HEK293 (cell line): ENCODE measurements around the gene PITRM1.

Experiments
- CTCF ChIP-seq: fragments of 450-650 bp; formaldehyde crosslinking; IDR thresholded peaks from 2 replicates; pipeline ENCODE4 v1.5.1; 2016; ENCODE audit warnings: missing biosample characterization, missing genetic modification characterization
- ZBTB7A ChIP-seq: fragments of 450-650 bp; formaldehyde crosslinking; IDR thresholded peaks from 2 replicates; pipeline ENCODE4 v1.5.1; 2016; ENCODE audit warnings: low read depth, missing biosample characterization, missing genetic modification characterization
- ZNF26 ChIP-seq: fragments of 450-650 bp; formaldehyde crosslinking; IDR thresholded peaks from 2 replicates; pipeline ENCODE4 v1.5.1; 2016; ENCODE audit warnings: missing biosample characterization, missing genetic modification characterization
- ZNF639 ChIP-seq: fragments of 450-650 bp; formaldehyde crosslinking; IDR thresholded peaks from 2 replicates; pipeline ENCODE4 v1.5.1; 2016; ENCODE audit warnings: missing biosample characterization, missing genetic modification characterization

GRCh38 chr10:3203972-3204371 is 31.4 kb upstream of the PITRM1 start:
- TF ChIP-seq CTCF (tag by site-specific recombination) (no peak), ZNF639 (tag by site-specific recombination) (no peak), ZNF26 (tag by site-specific recombination) (no peak), ZBTB7A (tag by site-specific recombination) (no peak)
